SK-N-SH treated with all-trans-retinoic acid at 6 μM for 48 hours (cell line): ENCODE data around the gene NARS2.

ENCODE experiments used
- ATAC-seq: fragments of 200-7000 bp; cut with Tn5 transposase; 3 replicates; pipeline ENCODE4 v1.9.1; 2020; ENCODE audit warnings: mild to moderate bottlenecking, moderate library complexity
- ARNTL ChIP-seq: fragments of 450-650 bp; formaldehyde crosslinking; IDR thresholded peaks from 2 replicates; pipeline ENCODE4 v1.5.0; 2020; ENCODE audit warnings: low read depth, mild to moderate bottlenecking, moderate library complexity, borderline replicate concordance
- BACH2 ChIP-seq: fragments of 250-450 bp; sonication (Bioruptor Pico); IDR thresholded peaks from 2 replicates; pipeline ENCODE4 v1.9.0; 2021; ENCODE audit warnings: mild to moderate bottlenecking, borderline replicate concordance
- CREB5 ChIP-seq: fragments of 250-450 bp; sonication (Bioruptor Pico); IDR thresholded peaks from 2 replicates; pipeline ENCODE4 v1.5.1; 2020; ENCODE audit warnings: low read depth, mild to moderate bottlenecking, moderate library complexity
- CSRNP3 ChIP-seq: fragments of 250-450 bp; sonication (Bioruptor Pico); IDR thresholded peaks from 2 replicates; pipeline ENCODE4 v1.5.1; 2021; ENCODE audit warnings: mild to moderate bottlenecking, moderate library complexity
- ESRRG ChIP-seq: fragments of 250-450 bp; sonication (Bioruptor Pico); IDR thresholded peaks from 2 replicates; pipeline ENCODE4 v1.6.1; 2021; ENCODE audit warnings: mild to moderate bottlenecking
- GLIS3 ChIP-seq: fragments of 250-450 bp; sonication (Bioruptor Pico); IDR thresholded peaks from 2 replicates; pipeline ENCODE4 v1.5.0; 2020; ENCODE audit warnings: mild to moderate bottlenecking, moderate library complexity
- ISL1 ChIP-seq: fragments of 250-450 bp; sonication (Bioruptor Pico); IDR thresholded peaks from 2 replicates; pipeline ENCODE4 v2.1.2; 2022; ENCODE audit warnings: mild to moderate bottlenecking, moderate library complexity
- PATZ1 ChIP-seq: fragments of 250-450 bp; sonication (Bioruptor Pico); IDR thresholded peaks from 2 replicates; pipeline ENCODE4 v1.8.0; 2020; ENCODE audit warnings: mild to moderate bottlenecking, moderate library complexity, borderline replicate concordance
- POU6F1 ChIP-seq: fragments of 250-450 bp; sonication (Bioruptor Pico); IDR thresholded peaks from 2 replicates; pipeline ENCODE4 v1.8.0; 2021; ENCODE audit warnings: low read depth, mild to moderate bottlenecking, moderate library complexity, borderline replicate concordance
- SNAI2 ChIP-seq: fragments of 250-450 bp; sonication (Bioruptor Pico); IDR thresholded peaks from 2 replicates; pipeline ENCODE4 v1.5.0; 2020; ENCODE audit warnings: mild to moderate bottlenecking, moderate library complexity
- TCF4 ChIP-seq: fragments of 250-450 bp; sonication (Bioruptor Pico); IDR thresholded peaks from 2 replicates; pipeline ENCODE4 v1.8.0; 2021; ENCODE audit warnings: mild to moderate bottlenecking, moderate library complexity, borderline replicate concordance
- TSHZ2 ChIP-seq: fragments of 250-450 bp; sonication (Bioruptor Pico); IDR thresholded peaks from 2 replicates; pipeline ENCODE4 v1.5.0; 2020; ENCODE audit warnings: mild to moderate bottlenecking, moderate library complexity
- ZC3H10 ChIP-seq: fragments of 250-450 bp; sonication (Bioruptor Pico); IDR thresholded peaks from 2 replicates; pipeline ENCODE4 v1.5.1; 2021; ENCODE audit warnings: mild to moderate bottlenecking, moderate library complexity
- ZFP3 ChIP-seq: fragments of 250-450 bp; sonication (Bioruptor Pico); IDR thresholded peaks from 2 replicates; pipeline ENCODE4 v1.5.0; 2020; ENCODE audit warnings: mild to moderate bottlenecking, moderate library complexity
- ZFP30 ChIP-seq: fragments of 450-650 bp; formaldehyde crosslinking; IDR thresholded peaks from 2 replicates; pipeline ENCODE4 v1.5.0; 2022; ENCODE audit warnings: mild to moderate bottlenecking, moderate library complexity
- ZNF565 ChIP-seq: fragments of 450-650 bp; formaldehyde crosslinking; conservative IDR thresholded peaks from 2 replicates; pipeline ENCODE4 v1.5.0; 2020; ENCODE audit warnings: low read depth, mild to moderate bottlenecking, moderate library complexity
- ZNF70 ChIP-seq: fragments of 450-650 bp; formaldehyde crosslinking; IDR thresholded peaks from 2 replicates; pipeline ENCODE4 v1.5.0; 2020; ENCODE audit warnings: mild to moderate bottlenecking, moderate library complexity
- ZNF8 ChIP-seq: fragments of 450-650 bp; formaldehyde crosslinking; IDR thresholded peaks from 2 replicates; pipeline ENCODE4 v1.5.0; 2020; ENCODE audit warnings: mild to moderate bottlenecking, moderate library complexity

Gene NARS2

GRCh38 chr11:78607696-78608095 lies 33.0 kb upstream of the NARS2 start:
- TF ChIP-seq GLIS3 (no peak), ZFP3 (CRISPR knock-in tag) (no peak), TSHZ2 (no peak), PATZ1 (CRISPR knock-in tag) (no peak), ZC3H10 (no peak), ZNF70 (CRISPR knock-in tag) (no peak), ARNTL (CRISPR knock-in tag) (no peak)
- ATAC-seq, result no peak

- ATAC-seq, result no peak
- no peak for TF ChIP-seq ZNF565
- TF ChIP-seq CREB5 (CRISPR knock-in tag), result no peak
- no peak for TF ChIP-seq ESRRG (CRISPR knock-in tag)
- TF ChIP-seq CSRNP3 (CRISPR knock-in tag), result no peak
Measured at GRCh38 chr11:78606667-78607066, 32.0 kb upstream of the NARS2 start.

GRCh38 chr11:78605296-78605695 lies 30.6 kb upstream of the NARS2 start:
- TF ChIP-seq ZNF70 (CRISPR knock-in tag) (no peak), ISL1 (CRISPR knock-in tag) (no peak), ZNF8 (no peak), TCF4 (no peak), SNAI2 (CRISPR knock-in tag) (no peak), BACH2 (no peak), PATZ1 (CRISPR knock-in tag) (no peak), CSRNP3 (CRISPR knock-in tag) (no peak), TSHZ2 (no peak), ESRRG (CRISPR knock-in tag) (no peak), ZFP30 (no peak), POU6F1 (CRISPR knock-in tag) (no peak)
- no peak for ATAC-seq
